NB4 (cell line): ENCODE data around the gene TMPRSS6.

Experiments used
- MAX ChIP-seq: IDR thresholded peaks from 2 replicates; pipeline ENCODE4 v1.6.1; 2011; ENCODE audit warnings: low read depth, low read length
- TF ChIP-seq, protein P1 (sequence below): IDR thresholded peaks from one replicate; pipeline ENCODE4 v1.5.1; 2012; ENCODE audit warnings: low read depth, low read length

DNA sequence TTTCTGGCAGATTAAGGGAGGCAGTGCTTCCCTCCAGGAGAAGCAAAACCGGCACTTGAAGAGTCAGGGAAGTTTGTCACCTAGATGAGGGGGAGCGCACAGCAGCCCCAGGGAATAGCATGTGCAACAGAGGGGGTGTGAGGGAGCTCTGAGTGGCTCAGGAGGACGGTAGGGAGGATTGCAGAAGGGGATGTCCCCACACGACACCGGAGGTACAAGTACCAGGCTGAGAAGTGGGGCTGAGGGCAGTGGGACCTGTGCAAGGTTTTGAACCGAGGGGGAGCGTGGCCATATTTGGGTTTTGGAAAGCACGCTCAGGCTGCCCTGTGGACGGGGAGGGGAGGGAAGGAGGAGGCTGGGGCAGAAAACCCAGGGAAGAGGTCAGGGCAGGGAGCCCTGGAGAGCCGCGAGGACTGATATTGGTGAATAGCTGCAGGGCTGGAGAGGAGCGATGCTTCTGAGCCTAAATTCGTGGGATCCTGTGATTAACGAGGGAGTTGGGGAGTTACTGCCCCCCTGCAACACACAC lies 17.9 kb upstream of the TMPRSS6 start:
- TF ChIP-seq, protein P1, sequence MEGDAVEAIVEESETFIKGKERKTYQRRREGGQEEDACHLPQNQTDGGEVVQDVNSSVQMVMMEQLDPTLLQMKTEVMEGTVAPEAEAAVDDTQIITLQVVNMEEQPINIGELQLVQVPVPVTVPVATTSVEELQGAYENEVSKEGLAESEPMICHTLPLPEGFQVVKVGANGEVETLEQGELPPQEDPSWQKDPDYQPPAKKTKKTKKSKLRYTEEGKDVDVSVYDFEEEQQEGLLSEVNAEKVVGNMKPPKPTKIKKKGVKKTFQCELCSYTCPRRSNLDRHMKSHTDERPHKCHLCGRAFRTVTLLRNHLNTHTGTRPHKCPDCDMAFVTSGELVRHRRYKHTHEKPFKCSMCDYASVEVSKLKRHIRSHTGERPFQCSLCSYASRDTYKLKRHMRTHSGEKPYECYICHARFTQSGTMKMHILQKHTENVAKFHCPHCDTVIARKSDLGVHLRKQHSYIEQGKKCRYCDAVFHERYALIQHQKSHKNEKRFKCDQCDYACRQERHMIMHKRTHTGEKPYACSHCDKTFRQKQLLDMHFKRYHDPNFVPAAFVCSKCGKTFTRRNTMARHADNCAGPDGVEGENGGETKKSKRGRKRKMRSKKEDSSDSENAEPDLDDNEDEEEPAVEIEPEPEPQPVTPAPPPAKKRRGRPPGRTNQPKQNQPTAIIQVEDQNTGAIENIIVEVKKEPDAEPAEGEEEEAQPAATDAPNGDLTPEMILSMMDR = no peak
- no peak for TF ChIP-seq MAX
